HepG2 (cell line): ENCODE data around the gene USE1. TPM values are rescaled to one million over a fixed set of nuclear protein-coding genes. Genes with fewer than 3 reads are reported as not detected.

Experiments
- ELF4 ChIP-seq: sonication (generic); formaldehyde crosslinking; IDR thresholded peaks from 2 replicates; pipeline ENCODE4 v1.5.0; 2020; ENCODE audit warnings: missing genetic modification reagents, mild to moderate bottlenecking, moderate library complexity, borderline replicate concordance
- FLYWCH1 ChIP-seq: sonication (generic); formaldehyde crosslinking; IDR thresholded peaks from 2 replicates; pipeline ENCODE4 v1.8.1; 2023; ENCODE audit warnings: mild to moderate bottlenecking, missing genetic modification reagents
- HOXA3 ChIP-seq: sonication (generic); formaldehyde crosslinking; IDR thresholded peaks from 2 replicates; pipeline ENCODE4 v1.5.0; 2020; ENCODE audit warnings: missing genetic modification reagents
- NR1H2 ChIP-seq: sonication (generic); formaldehyde crosslinking; IDR thresholded peaks from 2 replicates; pipeline ENCODE4 v1.8.1; 2022; ENCODE audit warnings: low read depth, missing genetic modification reagents, borderline replicate concordance
- NR2F1 ChIP-seq, 2 experiments: fragments of 450-650 bp in 1 of 2; formaldehyde crosslinking in 1 of 2; IDR thresholded peaks; 2 replicates each; pipeline versions ENCODE4 v1.5.0 to v1.6.1; 2016 to 2020; ENCODE audit warnings: mild to moderate bottlenecking in 1 of 2, missing compliant biosample characterization in 1 of 2, missing genetic modification reagents in 1 of 2, moderate library complexity in 1 of 2
- RARA ChIP-seq: IDR thresholded peaks from 2 replicates; pipeline ENCODE4 v1.6.1; 2016; ENCODE audit warnings: missing genetic modification reagents, missing compliant biosample characterization
- SMARCE1 ChIP-seq: fragments of 450-650 bp; IDR thresholded peaks from 2 replicates; pipeline ENCODE4 v1.6.1; 2017; ENCODE audit warnings: borderline replicate concordance
- ZNF460 ChIP-seq: sonication (generic); formaldehyde crosslinking; IDR thresholded peaks from 2 replicates; pipeline ENCODE4 v1.5.1; 2020; ENCODE audit warnings: missing genetic modification reagents, mild to moderate bottlenecking, borderline replicate concordance
- ZNF558 ChIP-seq: sonication (generic); formaldehyde crosslinking; IDR thresholded peaks from 2 replicates; pipeline ENCODE4 v1.9.0; 2022; ENCODE audit warnings: mild to moderate bottlenecking, missing genetic modification reagents, borderline replicate concordance
- ZNF768 ChIP-seq: sonication (generic); formaldehyde crosslinking; IDR thresholded peaks from 2 replicates; pipeline ENCODE4 v1.4.0; 2020; ENCODE audit warnings: missing genetic modification reagents
- ZNF790 ChIP-seq: sonication (generic); formaldehyde crosslinking; IDR thresholded peaks from 2 replicates; pipeline ENCODE4 v1.8.0; 2022; ENCODE audit warnings: missing genetic modification reagents, mild to moderate bottlenecking, borderline replicate concordance
- ZSCAN29 ChIP-seq: sonication (generic); formaldehyde crosslinking; conservative IDR thresholded peaks from 2 replicates; pipeline ENCODE4 v1.4.0; 2020; ENCODE audit warnings: mild to moderate bottlenecking, missing genetic modification reagents
- polyA plus RNA-seq, 8 experiments: library from polyadenylated mRNA; depleted of rRNA in 3 of 8; stranded (reverse) in 7 of 8; unstranded in 1 of 8; fragments of >200 nt; fragmentation: Illumina TruSeq in 4 of 8; extraction: Trizol in 4 of 8; gene quantifications; 2 replicates each; pipeline versions ENCODE4 v1.2.1 to v1.2.3, GENCODE V29; 2011 to 2016; ENCODE audit warnings: low read depth in 4 of 8, missing spikeins in 1 of 8, mixed read lengths in 1 of 8; ENCODE audit not compliant: insufficient read depth in 1 of 8
- total RNA-seq, 5 experiments: library from RNA; depleted of rRNA; stranded (reverse); fragments of >200 nt; fragmentation: Illumina TruSeq; extraction: Trizol; gene quantifications; 2 replicates each; pipeline ENCODE4 v1.2.3, GENCODE V29; 2016; ENCODE audit warnings: low read depth in 1 of 5
- TF ChIP-seq, protein P1 (sequence below): fragments of 450-650 bp; IDR thresholded peaks from 2 replicates; pipeline ENCODE4 v1.6.1; 2017
- TF ChIP-seq, protein P2 (sequence below): sonication (generic); formaldehyde crosslinking; IDR thresholded peaks from 2 replicates; pipeline ENCODE4 v1.9.0; 2021; ENCODE audit warnings: missing genetic modification reagents, mild to moderate bottlenecking, borderline replicate concordance
- TF ChIP-seq, protein P3 (sequence below): sonication (generic); formaldehyde crosslinking; IDR thresholded peaks from 2 replicates; pipeline ENCODE4 v1.4.0; 2020; ENCODE audit warnings: missing genetic modification reagents
- TF ChIP-seq, protein P4 (sequence below): sonication (generic); formaldehyde crosslinking; IDR thresholded peaks from 2 replicates; pipeline ENCODE4 v1.9.0; 2021; ENCODE audit warnings: missing genetic modification reagents, borderline replicate concordance
- TF ChIP-seq, protein P5 (sequence below): sonication (generic); formaldehyde crosslinking; IDR thresholded peaks from 2 replicates; pipeline ENCODE4 v1.5.1; 2020; ENCODE audit warnings: missing genetic modification reagents, mild to moderate bottlenecking, borderline replicate concordance
- TF ChIP-seq, protein P6 (sequence below): IDR thresholded peaks from 2 replicates; pipeline ENCODE4 v1.6.1; 2016; ENCODE audit warnings: low read depth

USE1 gene
- total and polyA plus RNA-seq, 2 of the 13 experiments (the other 11 are each of a cell fraction or from before 2014, with no cell fraction given): 9.9 to 17.6 TPM

DNA sequence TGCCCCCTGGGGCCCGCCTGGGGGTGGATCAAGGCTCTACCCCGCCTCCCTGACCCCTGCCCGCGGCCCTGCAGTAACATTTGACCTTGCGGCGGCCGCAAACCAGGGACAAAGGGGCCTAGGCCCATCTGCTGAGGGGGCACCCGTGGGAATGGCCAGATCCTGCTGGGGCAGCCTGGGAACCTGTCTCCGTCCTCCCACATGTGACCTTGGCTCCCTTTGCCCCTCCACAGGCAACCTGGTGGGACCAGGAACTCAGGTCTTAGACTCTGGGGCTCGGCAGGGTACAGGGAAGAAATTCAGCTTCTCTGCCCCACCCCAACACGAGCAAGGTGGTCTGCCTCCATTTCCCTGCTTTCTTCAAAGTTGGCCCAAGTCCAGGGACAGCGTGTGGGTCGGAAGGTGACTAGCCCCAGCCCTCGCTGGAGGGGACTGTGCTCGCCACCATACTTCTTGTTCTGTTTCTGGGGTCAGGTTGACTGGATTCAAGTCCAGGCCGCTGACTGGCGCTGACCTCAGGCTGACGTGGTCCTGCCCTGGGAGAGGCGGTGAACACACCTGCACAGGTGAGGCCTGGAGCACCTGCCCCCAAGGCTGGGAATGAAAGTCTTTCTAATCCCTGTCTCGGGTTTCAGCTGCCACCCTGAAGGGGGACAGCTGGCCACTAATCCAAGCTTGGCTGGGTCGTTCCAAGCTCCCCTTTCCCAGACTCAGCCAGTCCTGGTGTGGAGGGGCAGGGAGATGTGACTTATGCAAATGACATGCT lies 33.0 kb downstream of the USE1 start (continued):
- TF ChIP-seq ZNF790 (CRISPR knock-in tag) (no peak), ZNF768 (CRISPR knock-in tag) (peak; percentile 41; the same call in 1 of the 2 replicates), ELF4 (CRISPR knock-in tag) (no peak), ZSCAN29 (CRISPR knock-in tag) (peak; percentile 79; the same call in 1 of the 2 replicates), SMARCE1 (no peak), NR2F1 (CRISPR knock-in tag; IDR thresholded peaks at IDR 0.05) (peak; percentile 100), ZNF460 (CRISPR knock-in tag) (no peak; the same call in 1 of the 2 replicates), ZNF558 (no peak), RARA (CRISPR knock-in tag) (peak; percentile 99), FLYWCH1 (CRISPR knock-in tag) (no peak), HOXA3 (peak; percentile 89), NR1H2 (CRISPR knock-in tag) (peak; percentile 95; the same call in 1 of the 2 replicates)
- TF ChIP-seq, protein P1, sequence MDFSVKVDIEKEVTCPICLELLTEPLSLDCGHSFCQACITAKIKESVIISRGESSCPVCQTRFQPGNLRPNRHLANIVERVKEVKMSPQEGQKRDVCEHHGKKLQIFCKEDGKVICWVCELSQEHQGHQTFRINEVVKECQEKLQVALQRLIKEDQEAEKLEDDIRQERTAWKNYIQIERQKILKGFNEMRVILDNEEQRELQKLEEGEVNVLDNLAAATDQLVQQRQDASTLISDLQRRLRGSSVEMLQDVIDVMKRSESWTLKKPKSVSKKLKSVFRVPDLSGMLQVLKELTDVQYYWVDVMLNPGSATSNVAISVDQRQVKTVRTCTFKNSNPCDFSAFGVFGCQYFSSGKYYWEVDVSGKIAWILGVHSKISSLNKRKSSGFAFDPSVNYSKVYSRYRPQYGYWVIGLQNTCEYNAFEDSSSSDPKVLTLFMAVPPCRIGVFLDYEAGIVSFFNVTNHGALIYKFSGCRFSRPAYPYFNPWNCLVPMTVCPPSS: no peak
- TF ChIP-seq, protein P2, sequence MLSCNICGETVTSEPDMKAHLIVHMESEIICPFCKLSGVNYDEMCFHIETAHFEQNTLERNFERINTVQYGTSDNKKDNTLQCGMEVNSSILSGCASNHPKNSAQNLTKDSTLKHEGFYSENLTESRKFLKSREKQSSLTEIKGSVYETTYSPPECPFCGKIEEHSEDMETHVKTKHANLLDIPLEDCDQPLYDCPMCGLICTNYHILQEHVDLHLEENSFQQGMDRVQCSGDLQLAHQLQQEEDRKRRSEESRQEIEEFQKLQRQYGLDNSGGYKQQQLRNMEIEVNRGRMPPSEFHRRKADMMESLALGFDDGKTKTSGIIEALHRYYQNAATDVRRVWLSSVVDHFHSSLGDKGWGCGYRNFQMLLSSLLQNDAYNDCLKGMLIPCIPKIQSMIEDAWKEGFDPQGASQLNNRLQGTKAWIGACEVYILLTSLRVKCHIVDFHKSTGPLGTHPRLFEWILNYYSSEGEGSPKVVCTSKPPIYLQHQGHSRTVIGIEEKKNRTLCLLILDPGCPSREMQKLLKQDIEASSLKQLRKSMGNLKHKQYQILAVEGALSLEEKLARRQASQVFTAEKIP (CRISPR knock-in tag): no peak
- TF ChIP-seq, protein P3, sequence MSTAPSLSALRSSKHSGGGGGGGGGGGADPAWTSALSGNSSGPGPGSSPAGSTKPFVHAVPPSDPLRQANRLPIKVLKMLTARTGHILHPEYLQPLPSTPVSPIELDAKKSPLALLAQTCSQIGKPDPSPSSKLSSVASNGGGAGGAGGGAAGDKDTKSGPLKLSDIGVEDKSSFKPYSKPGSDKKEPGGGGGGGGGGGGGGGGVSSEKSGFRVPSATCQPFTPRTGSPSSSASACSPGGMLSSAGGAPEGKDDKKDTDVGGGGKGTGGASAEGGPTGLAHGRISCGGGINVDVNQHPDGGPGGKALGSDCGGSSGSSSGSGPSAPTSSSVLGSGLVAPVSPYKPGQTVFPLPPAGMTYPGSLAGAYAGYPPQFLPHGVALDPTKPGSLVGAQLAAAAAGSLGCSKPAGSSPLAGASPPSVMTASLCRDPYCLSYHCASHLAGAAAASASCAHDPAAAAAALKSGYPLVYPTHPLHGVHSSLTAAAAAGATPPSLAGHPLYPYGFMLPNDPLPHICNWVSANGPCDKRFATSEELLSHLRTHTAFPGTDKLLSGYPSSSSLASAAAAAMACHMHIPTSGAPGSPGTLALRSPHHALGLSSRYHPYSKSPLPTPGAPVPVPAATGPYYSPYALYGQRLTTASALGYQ (CRISPR knock-in tag): peak; percentile 98
- TF ChIP-seq, protein P4, sequence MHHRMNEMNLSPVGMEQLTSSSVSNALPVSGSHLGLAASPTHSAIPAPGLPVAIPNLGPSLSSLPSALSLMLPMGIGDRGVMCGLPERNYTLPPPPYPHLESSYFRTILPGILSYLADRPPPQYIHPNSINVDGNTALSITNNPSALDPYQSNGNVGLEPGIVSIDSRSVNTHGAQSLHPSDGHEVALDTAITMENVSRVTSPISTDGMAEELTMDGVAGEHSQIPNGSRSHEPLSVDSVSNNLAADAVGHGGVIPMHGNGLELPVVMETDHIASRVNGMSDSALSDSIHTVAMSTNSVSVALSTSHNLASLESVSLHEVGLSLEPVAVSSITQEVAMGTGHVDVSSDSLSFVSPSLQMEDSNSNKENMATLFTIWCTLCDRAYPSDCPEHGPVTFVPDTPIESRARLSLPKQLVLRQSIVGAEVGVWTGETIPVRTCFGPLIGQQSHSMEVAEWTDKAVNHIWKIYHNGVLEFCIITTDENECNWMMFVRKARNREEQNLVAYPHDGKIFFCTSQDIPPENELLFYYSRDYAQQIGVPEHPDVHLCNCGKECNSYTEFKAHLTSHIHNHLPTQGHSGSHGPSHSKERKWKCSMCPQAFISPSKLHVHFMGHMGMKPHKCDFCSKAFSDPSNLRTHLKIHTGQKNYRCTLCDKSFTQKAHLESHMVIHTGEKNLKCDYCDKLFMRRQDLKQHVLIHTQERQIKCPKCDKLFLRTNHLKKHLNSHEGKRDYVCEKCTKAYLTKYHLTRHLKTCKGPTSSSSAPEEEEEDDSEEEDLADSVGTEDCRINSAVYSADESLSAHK (CRISPR knock-in tag): no peak
- TF ChIP-seq, protein P5, sequence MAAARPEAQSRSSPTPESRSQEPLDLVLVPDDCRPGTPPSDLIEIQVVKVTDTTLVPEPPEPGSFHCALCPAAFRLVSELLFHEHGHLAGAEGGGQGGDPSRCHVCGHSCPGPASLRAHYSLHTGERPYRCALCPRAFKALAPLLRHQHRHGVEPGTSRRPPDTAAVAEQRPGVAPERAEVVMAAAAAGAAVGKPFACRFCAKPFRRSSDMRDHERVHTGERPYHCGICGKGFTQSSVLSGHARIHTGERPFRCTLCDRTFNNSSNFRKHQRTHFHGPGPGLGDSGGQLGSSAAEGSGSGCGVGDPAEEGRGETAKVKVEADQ (CRISPR knock-in tag): peak; percentile 64; the same call in 1 of the 2 replicates
- TF ChIP-seq, protein P6, sequence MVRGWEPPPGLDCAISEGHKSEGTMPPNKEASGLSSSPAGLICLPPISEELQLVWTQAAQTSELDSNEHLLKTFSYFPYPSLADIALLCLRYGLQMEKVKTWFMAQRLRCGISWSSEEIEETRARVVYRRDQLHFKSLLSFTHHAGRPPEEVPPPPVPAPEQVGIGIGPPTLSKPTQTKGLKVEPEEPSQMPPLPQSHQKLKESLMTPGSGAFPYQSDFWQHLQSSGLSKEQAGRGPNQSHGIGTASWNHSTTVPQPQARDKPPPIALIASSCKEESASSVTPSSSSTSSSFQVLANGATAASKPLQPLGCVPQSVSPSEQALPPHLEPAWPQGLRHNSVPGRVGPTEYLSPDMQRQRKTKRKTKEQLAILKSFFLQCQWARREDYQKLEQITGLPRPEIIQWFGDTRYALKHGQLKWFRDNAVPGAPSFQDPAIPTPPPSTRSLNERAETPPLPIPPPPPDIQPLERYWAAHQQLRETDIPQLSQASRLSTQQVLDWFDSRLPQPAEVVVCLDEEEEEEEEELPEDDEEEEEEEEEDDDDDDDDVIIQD (CRISPR knock-in tag): no peak; the same call in 1 of the 2 replicates
